Activated effector memory CD4-positive, alpha-beta T cell treated with Interleukin-2 at 50 U/mL for 16 hours (primary cell): ENCODE data around the gene SERAC1.
"Not testable (repeated sequence)": the region's sequence is repeated elsewhere in the genome, so short reads cannot be mapped to it uniquely, and the experiment has no call there.

Experiments used
- DNase-seq: peaks from one replicate; pipeline ENCODE4 v3.0.0-alpha.2; 2020

The SERAC1 gene

GRCh38 chr6:158174024-158174423 lies 6.0 kb upstream of the SERAC1 start:
- no peak for DNase-seq

GRCh38 chr6:158172001-158172400 lies 3.9 kb upstream of the SERAC1 start:
- no peak for DNase-seq

- no peak for DNase-seq
Observed at GRCh38 chr6:158170656-158171081, 2.6 kb upstream of the SERAC1 start.

GRCh38 chr6:158169634-158170033 lies 1.6 kb upstream of the SERAC1 start:
- not testable (repeated sequence) for DNase-seq

- no peak for DNase-seq
Observed at GRCh38 chr6:158165919-158166416, 2.1 kb downstream of the SERAC1 start.

GRCh38 chr6:158164579-158165170 lies 3.4 kb downstream of the SERAC1 start:
- DNase-seq, result no peak

GRCh38 chr6:158161566-158162254 lies 6.4 kb downstream of the SERAC1 start:
- DNase-seq, result no peak

GRCh38 chr6:158160932-158161539 lies 7.0 kb downstream of the SERAC1 start:
- DNase-seq, result no peak

GRCh38 chr6:158158748-158159147 lies 9.3 kb downstream of the SERAC1 start:
- DNase-seq, result no peak

GRCh38 chr6:158158123-158158522 lies 9.9 kb downstream of the SERAC1 start:
- DNase-seq, result no peak

- no peak for DNase-seq
Observed at GRCh38 chr6:158157064-158157764, 10.8 kb downstream of the SERAC1 start.

- DNase-seq, result no peak
Observed at GRCh38 chr6:158154816-158155215, 13.2 kb downstream of the SERAC1 start.

- DNase-seq, result no peak
Observed at GRCh38 chr6:158153576-158153975, 14.5 kb downstream of the SERAC1 start.

GRCh38 chr6:158152659-158153058 lies 15.4 kb downstream of the SERAC1 start:
- no peak for DNase-seq

GRCh38 chr6:158152025-158152424 lies 16.0 kb downstream of the SERAC1 start:
- DNase-seq, result not testable (repeated sequence)

GRCh38 chr6:158150701-158151100 lies 17.4 kb downstream of the SERAC1 start:
- DNase-seq, result no peak

- DNase-seq, result no peak
Observed at GRCh38 chr6:158149641-158150040, 18.4 kb downstream of the SERAC1 start.

GRCh38 chr6:158143700-158144099 lies 24.4 kb downstream of the SERAC1 start:
- DNase-seq, result no peak

GRCh38 chr6:158142789-158143188 lies 25.3 kb downstream of the SERAC1 start:
- no peak for DNase-seq

- DNase-seq, result no peak
Observed at GRCh38 chr6:158131926-158132325, 36.1 kb downstream of the SERAC1 start.

GRCh38 chr6:158125271-158125670 lies 42.8 kb downstream of the SERAC1 start:
- no peak for DNase-seq

- no peak for DNase-seq
Observed at GRCh38 chr6:158124288-158124687, 43.8 kb downstream of the SERAC1 start.

GRCh38 chr6:158122048-158122447 lies 46.0 kb downstream of the SERAC1 start:
- no peak for DNase-seq

- DNase-seq, result no peak
Observed at GRCh38 chr6:158121335-158121734, 46.7 kb downstream of the SERAC1 start.
